ENCODE data around the gene ADH4. TPM values are rescaled to one million over a fixed set of nuclear protein-coding genes. Genes with fewer than 3 reads are reported as not detected.
"Not testable (repeated sequence)": the region's sequence is repeated elsewhere in the genome, so short reads cannot be mapped to it uniquely, and the experiment has no call there.

ADH4 gene
- total and polyA plus RNA-seq, 2 of the 4 experiments (the other 2 are of a cell fraction): not detected

GRCh38 chr4:99080869-99081268 is 63.2 kb downstream of the ADH4 start:
- BruUV-seq (replicated peaks); H3K18ac ChIP-seq (ENCODE audit: low read depth, low read length); POLR2A ChIA-PET (ENCODE audit: unreplicated experiment): not testable (repeated sequence)

More at GRCh38 chr4:99080869-99081268, 63.2 kb downstream of the ADH4 start:
- Histone ChIP-seq H3K79me1 (ENCODE audit: low read depth in 1 of 2, low read length in 2 of 2) (peaks cover 30 to 48% of the 10 kb centered on the region in 2 experiments), H3K36me3 (ENCODE audit: control insufficient read depth, insufficient read depth, low read length) (peaks cover 51% of the 10 kb centered on the region), H4K20me1 (ENCODE audit: insufficient read depth, low read length) (peaks cover 11% of the 10 kb centered on the region; the same call in 1 of the 2 replicates)
- WGBS, 2 experiments (ENCODE audit: extremely low coverage in 2 of 2, insufficient read length in 1 of 2): no CpG with 5 or more reads among the region's 6 CpGs
- H3K4me1 ChIP-seq (ENCODE audit: control insufficient read depth, insufficient read depth, low read length); H3K4me3 ChIP-seq (ENCODE audit: insufficient read depth, low read depth, low read length); CTCF ChIA-PET; H3K27me3 ChIP-seq (ENCODE audit: control insufficient read depth, insufficient read depth, low read length); H2BK120ac ChIP-seq (ENCODE audit: low read depth, low read length); H2BK15ac ChIP-seq (ENCODE audit: low read depth, low read length); H3K9ac ChIP-seq (ENCODE audit: low read depth, low read length); dilution Hi-C loops (cut with HindIII; ENCODE audit: low sequenced_read_pairs, unreplicated experiment); H2AK9ac ChIP-seq (replicated peaks; ENCODE audit: low read depth, low read length, poor library complexity); H3K27ac ChIP-seq (ENCODE audit: insufficient read depth, low read length); H3K56ac ChIP-seq (ENCODE audit: extremely low read depth, insufficient read depth, low read length); H3K9me3 ChIP-seq (ENCODE audit: control insufficient read depth, insufficient read depth, low read length); H3K4ac ChIP-seq (ENCODE audit: low read depth, low read length); H2BK5ac ChIP-seq (ENCODE audit: low read depth, low read length, poor library complexity, severe bottlenecking); H2BK20ac ChIP-seq (ENCODE audit: low read depth, low read length); H2AFZ ChIP-seq (replicated peaks; ENCODE audit: low read length, poor library complexity); DNase-seq; H3K4me2 ChIP-seq (ENCODE audit: low read depth, low read length); H3K14ac ChIP-seq (replicated peaks; ENCODE audit: low read depth, low read length); H4K8ac ChIP-seq (ENCODE audit: low read depth in 2 of 2, low read length in 2 of 2); in situ Hi-C loops (cut with MboI; ENCODE audit: low sequenced_read_pairs); H2AK5ac ChIP-seq (ENCODE audit: low read depth, low read length); H3K23ac ChIP-seq (ENCODE audit: low read depth, low read length); H4K5ac ChIP-seq (ENCODE audit: low read depth, low read length); ATAC-seq (ENCODE audit: low read depth); H4K91ac ChIP-seq (ENCODE audit: insufficient read depth, low read depth, low read length); H3K9me1 ChIP-seq (ENCODE audit: insufficient read depth, low read length): not testable (repeated sequence)
- intact Hi-C loops (cut with micrococcal nuclease): loop anchor here (10.0 kb wide), 2 partner anchors 324 to 426 kb away; partner anchors contain the start of gene TSPAN5

Measured in IMR-90 (cell line).